GM10847 (cell line): Measurements from ENCODE around the gene TSPAN18.

Experiments used
- POLR2A ChIP-seq: IDR thresholded peaks from 2 replicates; pipeline ENCODE4 v1.6.1; 2011; ENCODE audit not compliant: insufficient read length; ENCODE audit errors: extremely low read depth

TSPAN18 gene

DNA sequence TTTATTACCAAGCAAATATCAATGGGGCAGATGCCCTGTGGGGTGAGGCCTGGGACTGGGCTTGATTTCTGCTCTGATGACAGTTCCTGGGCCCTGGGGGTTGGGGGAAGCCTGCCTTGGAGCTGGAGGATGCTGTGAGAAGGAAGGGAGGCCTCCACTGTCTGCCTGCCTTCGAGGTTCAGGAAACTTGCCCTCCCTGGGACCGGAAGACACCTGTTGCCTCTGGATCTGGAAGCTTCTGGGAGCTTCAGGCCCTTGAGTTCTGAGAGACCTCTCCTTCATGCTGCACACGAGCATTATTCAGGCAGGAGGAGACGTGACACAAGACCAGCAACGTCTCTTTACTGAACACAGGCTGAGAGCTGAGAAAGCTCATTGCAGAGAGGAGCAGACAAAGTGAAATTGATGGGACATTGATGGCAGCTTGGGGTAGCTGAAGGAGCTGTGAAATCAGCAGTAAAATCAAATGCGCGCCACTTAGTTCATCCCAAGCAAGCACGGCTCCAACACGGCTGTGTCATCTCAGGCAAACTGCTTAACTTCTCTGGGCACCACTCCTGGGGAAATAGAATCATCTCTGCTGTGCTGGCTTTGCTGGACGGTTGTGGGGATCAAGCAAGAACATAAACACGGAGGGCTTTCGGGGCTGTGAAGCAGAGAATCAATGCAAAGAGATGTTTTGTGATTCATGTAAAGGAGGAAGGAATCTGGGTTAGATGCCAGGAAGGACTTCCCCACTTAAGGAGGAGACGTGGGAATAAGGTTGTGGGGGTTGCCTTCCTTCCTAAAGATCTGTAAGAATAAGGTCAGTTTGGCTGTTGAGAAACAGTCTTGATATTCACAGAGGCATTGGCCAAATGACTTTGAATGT, 159.4 kb downstream of the TSPAN18 start:
- no peak for TF ChIP-seq POLR2A

DNA sequence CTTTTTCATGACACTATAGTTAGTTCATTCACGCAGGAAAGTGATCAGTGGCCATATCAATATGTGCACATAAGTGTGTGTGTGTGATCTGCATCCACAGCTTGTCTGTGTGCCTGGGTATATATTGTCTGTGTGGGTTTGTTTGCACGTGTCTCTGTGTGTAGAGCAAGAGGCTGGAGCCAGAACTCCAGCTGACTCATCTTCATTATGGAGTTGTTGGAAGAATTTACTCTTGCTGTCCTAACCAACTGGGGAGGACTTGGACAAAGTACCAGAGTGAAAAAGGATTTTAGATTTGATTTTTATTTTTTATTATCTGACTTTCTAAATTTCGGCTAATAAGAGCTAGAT, 160.0 kb downstream of the TSPAN18 start:
- TF ChIP-seq POLR2A = no peak

DNA sequence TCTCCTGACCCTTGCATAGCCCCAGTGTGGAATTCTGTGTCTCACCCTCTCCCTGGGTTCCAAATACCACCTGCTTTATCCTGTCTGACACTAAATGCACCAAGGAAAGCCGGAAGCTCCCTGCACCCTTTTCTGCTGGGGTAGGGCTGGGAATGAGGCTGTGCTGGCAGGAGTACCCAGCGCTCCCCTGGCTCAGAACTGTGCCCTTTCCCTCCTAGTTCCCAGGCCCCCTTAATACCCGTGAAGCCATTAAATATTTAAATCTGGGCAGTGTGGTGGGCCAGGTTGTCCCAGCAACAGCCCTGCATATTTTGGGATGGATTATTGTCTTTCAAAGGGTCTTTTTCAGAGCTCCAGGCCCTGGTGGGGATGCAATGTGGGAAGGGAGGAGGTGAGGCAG, 160.9 kb downstream of the TSPAN18 start:
- TF ChIP-seq POLR2A = no peak

DNA sequence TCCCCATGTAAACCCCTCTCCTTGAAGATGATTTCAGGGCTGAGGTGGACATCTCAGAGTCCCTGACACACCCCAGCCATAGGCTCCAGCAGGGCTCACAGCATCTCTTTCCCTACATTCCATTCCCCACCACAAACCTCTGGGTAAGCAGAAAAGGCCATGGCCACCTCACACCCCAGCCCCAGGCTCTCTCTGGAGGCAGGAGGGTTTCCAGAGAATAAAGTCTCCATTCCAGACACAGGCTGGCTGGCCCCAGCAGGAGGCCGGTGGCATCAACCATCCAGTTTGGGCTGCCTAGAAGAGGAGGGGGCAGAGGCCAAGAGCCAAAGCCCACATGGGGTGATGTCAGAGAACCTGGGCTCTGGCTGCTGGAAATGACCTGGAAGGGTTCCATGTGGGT, 162.5 kb downstream of the TSPAN18 start:
- no peak for TF ChIP-seq POLR2A

DNA sequence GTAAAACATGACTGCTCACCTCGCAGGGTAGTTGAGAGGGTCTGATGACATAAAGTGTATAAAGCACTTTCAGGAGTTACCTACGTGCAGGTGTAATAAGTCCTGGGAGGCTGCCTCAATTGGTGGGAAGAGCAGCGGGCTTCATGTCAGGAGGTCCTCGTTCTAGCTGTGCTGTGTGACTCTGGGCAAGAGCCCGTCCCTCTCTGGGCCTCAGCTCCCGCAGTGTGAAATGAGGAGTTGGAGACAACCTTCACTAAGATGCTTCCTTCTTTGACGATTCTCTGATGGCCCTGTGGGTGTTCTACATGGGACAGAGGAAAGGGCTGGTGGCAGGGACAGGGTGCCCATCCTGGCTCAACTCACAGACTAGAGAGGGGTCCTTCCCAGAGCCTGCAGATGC, 166.1 kb downstream of the TSPAN18 start:
- no peak for TF ChIP-seq POLR2A

DNA sequence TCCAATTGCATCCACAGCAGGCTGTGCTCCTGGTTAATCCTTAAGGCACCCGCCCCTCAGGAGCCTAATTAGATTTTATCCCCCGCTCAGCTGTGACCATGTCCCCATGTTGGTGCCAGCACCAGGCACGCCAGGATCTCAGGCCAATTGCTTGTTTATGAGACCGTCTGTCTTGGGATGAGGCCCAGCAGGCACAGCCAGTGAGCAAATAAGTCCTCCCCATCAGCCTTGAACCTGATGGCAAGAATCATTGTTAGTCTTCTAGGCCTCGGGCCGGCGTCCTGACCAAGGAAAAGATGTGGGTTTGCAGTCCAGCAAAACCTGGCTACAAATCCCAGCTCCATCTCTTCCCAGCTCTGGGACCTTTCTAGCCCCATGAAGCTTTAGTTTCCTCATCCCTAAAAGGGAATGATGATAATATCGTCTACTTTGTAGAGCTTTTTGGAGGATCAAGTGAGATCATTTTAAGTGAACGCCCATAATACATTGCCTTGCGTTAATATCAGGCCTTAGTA, 166.6 kb downstream of the TSPAN18 start:
- TF ChIP-seq POLR2A = no peak

DNA sequence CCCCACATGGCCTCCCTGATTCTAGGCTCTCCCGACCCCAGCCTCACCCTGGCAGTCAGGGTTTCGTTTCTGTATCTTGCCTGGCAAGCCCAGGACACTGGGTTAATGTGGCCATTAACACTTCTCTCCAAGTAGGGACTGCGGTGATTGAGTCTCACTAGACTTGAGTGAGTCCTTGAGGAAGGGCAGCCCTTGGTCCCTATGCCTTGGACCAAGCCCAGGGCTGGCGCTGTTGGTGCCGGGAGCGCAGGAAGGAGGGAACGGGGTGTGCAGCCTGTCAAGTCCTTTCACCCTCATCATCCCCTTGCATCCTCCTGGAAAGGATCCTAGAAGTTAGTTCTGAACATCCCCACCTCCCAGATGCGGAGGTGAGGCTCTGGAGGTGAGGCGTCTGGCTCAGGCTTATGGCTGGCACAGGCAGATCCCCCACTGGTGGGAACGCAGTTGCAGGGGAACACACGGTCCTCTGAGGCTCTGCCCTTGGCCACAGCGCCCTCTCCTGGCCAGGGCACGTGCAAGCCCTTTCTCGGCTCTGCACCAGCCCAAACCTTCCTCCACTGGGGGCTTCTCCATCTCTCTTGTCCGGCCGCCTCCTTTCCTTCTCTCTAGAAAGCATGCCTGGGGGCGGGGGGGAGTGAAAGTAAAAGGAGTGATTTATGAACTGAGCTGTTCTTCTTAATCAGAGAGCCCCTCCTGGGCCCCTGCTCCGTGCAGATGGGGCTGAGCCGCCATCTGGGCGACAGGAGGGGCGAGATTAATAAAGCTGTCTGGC, 167.3 kb downstream of the TSPAN18 start:
- TF ChIP-seq POLR2A = no peak

DNA sequence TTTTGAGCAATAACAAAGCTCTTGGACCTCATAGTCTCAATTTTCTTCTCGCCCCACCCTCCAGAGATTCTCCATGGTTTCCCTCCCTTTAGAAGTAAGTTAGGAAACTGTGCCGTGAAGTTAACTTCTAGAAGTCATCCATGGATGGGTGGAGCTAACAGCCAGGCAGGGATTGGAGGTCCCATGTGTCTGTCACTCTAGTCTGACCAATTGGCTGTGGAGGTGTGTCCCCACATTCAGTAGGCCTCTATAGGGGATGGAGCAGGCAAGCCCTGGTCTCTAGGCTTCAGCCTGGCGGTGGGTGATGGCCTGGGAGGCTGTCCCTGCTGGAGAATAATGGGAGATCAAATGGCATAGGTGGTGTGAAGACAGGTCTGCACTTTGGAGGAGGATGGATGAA, 173.2 kb downstream of the TSPAN18 start:
- TF ChIP-seq POLR2A = no peak

DNA sequence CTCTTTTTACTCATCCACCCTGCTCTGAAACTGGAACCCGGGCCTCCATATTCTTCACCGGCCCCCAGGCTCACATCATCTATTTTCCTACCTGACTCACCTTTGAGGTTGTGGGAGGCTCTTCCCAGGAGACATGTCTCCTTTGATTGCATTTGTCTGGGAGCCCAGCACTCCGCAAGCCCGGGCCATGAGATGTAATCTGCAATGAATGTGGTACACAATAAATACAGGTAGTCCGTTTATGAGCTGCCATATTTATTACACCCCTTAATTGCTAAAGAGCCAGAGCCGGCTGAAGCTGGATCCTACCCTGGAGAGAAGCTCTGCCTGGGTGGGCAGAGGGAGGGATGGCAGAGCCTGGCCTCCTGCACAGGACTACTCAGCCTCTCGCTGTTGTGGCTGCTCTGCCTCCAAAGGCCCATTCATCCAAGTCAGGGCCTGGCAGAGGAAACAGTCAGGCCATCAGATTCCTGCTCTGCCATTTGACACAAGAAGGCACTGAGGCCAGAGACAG, 174.4 kb downstream of the TSPAN18 start:
- no peak for TF ChIP-seq POLR2A

DNA sequence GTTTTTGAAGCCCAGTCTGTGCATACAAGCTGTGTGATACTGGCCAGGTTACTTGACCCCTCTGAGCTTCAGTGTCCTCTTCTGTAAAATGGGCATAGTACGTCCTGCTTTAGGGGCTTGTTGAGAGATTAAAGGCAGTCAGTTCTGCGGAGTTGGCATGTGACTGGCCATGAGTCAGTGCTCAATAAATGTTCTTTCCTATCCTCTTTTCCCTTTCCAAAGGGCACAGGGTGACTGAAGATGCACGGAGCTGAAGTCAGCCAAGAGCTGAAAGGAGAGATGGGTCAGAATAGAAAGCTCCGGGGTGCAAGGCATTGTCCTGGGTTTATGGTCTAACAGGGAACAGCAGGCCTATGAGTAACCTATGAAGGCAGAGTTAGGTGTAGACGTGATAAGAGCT, 175.0 kb downstream of the TSPAN18 start:
- no peak for TF ChIP-seq POLR2A

DNA sequence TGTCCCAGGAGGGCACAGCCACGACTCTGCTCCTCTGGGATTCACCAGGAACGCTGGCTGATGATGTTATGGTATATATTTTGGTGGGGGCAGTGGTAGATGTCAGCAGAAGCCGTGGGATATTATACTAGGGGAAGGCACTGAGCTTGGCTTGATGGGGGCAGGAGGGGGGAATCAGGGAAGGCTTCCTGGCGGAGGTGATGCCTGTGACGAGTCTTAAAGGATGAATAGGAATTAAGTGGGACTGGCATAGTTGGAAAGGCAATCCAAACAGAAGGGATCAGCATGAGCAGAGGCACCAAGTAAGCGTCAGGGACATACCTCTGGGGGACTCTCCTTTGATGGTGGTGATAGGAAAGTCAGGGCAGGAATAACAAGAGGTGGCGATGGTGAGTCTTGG, 176.3 kb downstream of the TSPAN18 start:
- TF ChIP-seq POLR2A = no peak

DNA sequence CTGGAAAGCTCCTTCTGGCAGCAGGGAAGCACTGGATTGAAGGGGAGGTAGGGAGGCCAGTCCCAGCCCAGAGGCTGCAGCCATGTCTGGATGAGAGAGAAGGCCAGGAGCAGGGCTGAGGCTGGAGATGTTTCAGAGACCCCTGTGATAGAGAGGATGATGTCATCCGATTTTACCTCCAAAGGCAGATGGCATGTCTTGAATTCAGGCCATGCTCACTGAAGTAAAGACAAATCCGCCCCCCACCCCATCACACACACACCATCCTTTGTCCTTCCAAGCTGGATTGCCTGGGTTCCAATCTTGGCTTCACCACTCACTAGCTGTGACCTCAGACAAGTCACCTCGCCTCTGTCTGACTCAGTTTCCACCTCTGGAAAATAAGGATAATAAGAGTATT, 176.8 kb downstream of the TSPAN18 start:
- no peak for TF ChIP-seq POLR2A

DNA sequence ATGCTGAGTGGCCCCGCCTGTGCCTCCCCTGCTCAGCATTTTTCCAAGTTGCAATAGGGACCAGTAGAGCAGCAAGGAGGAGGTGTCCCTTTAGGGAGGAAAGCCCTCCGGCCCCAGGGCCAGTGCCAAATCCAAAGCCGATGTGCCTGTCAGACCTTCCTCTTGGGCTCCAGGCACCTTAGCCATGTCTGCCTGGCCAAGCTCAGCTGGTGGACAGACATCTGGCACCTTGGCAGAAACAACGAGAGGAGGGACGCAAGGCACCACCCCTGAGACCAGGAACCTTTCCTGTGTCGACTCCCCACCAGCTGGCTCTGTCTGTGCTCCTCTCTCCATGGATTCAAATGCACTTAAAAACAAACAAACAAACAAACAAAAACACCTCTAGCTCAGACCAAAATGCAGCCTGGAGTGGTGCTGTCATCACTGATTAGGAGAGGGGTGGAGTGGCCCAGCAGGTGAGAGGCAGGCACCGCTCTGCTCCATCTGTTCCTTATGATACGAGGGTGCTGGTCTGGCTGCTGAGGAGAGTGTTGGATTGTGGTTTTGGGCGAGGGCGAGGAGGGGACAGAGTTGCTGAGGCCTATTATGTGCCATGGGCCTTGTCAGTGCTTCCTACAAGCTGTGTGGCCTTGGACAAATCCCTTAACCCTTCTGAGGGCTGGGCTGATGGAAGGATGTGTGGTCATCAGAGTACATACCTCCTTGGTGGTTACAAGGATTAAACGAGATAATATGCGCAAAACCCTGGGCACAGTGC, 177.7 kb downstream of the TSPAN18 start:
- TF ChIP-seq POLR2A = no peak

DNA sequence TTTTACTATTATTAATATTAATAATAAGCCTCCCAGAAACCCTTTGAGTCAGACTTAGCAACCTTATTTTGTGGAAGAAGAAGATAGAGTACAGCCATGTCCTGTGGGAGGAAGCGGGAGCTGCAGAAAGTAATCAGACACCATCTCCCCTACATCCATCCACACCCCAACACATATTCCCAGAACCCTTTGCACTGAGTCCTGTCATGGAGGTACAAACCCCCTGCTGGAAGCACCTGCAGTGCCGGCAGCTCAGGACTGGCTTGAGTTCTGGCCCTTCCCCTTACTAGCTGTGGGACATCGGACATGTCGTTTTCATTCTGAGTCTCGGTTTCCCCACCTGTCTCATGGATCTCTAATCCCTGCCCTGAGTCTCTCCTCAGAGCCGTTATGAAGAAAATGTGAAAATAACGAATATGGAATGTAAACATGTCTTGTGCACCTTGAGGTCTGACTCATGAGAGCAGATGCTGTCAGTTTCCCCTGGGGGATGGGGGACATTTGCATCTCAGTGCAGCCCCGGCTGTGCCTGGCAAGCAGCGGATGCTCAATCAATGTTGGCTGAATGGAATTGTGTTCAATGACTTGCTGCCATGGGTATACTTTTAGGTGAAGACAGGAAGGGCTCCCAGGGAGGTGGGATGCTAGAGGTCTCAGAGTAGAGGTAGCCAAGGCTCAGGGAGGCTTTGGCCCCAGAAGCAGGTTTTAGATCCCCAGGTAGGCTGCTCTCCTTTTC, 178.5 kb downstream of the TSPAN18 start:
- TF ChIP-seq POLR2A = no peak

DNA sequence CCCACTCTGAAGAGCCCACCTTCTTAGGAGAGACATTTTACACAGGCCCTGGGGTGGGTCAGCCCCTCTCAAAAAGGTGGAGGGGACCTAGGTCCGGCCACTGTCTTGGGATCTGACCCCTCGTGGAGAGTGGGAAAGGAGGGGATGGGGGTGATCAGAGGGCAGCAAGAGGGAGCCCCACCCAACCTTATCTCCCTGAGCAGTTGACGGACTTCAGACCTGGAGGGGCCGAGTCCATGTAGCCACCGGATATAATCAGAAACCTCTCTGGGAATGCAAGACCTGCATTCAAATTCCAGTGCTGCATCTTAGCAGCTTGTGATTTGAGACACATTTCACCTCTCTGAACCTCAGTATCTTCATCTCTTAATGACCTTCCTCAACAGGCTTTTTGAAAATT, 179.9 kb downstream of the TSPAN18 start:
- TF ChIP-seq POLR2A = no peak
